ENCODE measurements around the gene FAM217B. TPM values are rescaled to one million over a fixed set of nuclear protein-coding genes. Genes with fewer than 3 reads are reported as not detected.

The FAM217B gene
- polyA plus RNA-seq, 1 of the 3 experiments (the other 2 are of a cell fraction): 3.0 TPM

- H3K36me3 ChIP-seq (replicated peaks in 1 of 2; ENCODE audit: control insufficient read depth in 1 of 2, insufficient read depth in 2 of 2, low read length in 1 of 2): peaks cover 0 to 2% of the 10 kb centered on the region in 2 experiments
- H3K9me2 ChIP-seq: no peaks in the 10 kb centered on the region
- peak; percentile 11 for DNase-seq
- H3K9ac ChIP-seq: no peak overlapping the region
- TF ChIP-seq USF1 (IDR thresholded peaks at IDR 0.05; ENCODE audit: borderline replicate concordance, low read depth) (no peak), TAF1 (IDR thresholded peaks at IDR 0.05; ENCODE audit: borderline replicate concordance, low read depth, low read length) (no peak), RCOR1 (IDR thresholded peaks at IDR 0.05; ENCODE audit: low read length) (no peak), IRF3 (IDR thresholded peaks at IDR 0.05; ENCODE audit: low read depth, low read length) (no peak), FOSL2 (IDR thresholded peaks at IDR 0.05; ENCODE audit: borderline replicate concordance, low read depth) (no peak), RXRA (IDR thresholded peaks at IDR 0.05; ENCODE audit: borderline replicate concordance, low read depth) (no peak), SMC3 (IDR thresholded peaks at IDR 0.05; ENCODE audit: low read depth, low read length) (no peak), CHD2 (IDR thresholded peaks at IDR 0.05; ENCODE audit: low read length, partially characterized antibody) (no peak), GABPA (IDR thresholded peaks at IDR 0.05; ENCODE audit: low read depth) (no peak), TEAD4 (IDR thresholded peaks at IDR 0.05; ENCODE audit: borderline replicate concordance, insufficient read depth) (no peak), NFIC (IDR thresholded peaks at IDR 0.05; ENCODE audit: borderline replicate concordance) (no peak), MXI1 (IDR thresholded peaks at IDR 0.05; ENCODE audit: low read depth, low read length) (no peak)
- TF ChIP-seq, protein P1, sequence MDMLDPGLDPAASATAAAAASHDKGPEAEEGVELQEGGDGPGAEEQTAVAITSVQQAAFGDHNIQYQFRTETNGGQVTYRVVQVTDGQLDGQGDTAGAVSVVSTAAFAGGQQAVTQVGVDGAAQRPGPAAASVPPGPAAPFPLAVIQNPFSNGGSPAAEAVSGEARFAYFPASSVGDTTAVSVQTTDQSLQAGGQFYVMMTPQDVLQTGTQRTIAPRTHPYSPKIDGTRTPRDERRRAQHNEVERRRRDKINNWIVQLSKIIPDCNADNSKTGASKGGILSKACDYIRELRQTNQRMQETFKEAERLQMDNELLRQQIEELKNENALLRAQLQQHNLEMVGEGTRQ (IDR thresholded peaks at IDR 0.05; ENCODE audit: borderline replicate concordance, low read depth, low read length): no peak
- TF ChIP-seq, protein P2, sequence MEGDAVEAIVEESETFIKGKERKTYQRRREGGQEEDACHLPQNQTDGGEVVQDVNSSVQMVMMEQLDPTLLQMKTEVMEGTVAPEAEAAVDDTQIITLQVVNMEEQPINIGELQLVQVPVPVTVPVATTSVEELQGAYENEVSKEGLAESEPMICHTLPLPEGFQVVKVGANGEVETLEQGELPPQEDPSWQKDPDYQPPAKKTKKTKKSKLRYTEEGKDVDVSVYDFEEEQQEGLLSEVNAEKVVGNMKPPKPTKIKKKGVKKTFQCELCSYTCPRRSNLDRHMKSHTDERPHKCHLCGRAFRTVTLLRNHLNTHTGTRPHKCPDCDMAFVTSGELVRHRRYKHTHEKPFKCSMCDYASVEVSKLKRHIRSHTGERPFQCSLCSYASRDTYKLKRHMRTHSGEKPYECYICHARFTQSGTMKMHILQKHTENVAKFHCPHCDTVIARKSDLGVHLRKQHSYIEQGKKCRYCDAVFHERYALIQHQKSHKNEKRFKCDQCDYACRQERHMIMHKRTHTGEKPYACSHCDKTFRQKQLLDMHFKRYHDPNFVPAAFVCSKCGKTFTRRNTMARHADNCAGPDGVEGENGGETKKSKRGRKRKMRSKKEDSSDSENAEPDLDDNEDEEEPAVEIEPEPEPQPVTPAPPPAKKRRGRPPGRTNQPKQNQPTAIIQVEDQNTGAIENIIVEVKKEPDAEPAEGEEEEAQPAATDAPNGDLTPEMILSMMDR (IDR thresholded peaks at IDR 0.05): no peak
- TF ChIP-seq, protein P3, sequence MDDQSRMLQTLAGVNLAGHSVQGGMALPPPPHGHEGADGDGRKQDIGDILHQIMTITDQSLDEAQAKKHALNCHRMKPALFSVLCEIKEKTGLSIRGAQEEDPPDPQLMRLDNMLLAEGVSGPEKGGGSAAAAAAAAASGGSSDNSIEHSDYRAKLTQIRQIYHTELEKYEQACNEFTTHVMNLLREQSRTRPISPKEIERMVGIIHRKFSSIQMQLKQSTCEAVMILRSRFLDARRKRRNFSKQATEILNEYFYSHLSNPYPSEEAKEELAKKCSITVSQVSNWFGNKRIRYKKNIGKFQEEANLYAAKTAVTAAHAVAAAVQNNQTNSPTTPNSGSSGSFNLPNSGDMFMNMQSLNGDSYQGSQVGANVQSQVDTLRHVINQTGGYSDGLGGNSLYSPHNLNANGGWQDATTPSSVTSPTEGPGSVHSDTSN (IDR thresholded peaks at IDR 0.05): no peak
- peaks cover 4% of the 10 kb centered on the region; the same call in 1 of the 2 replicates for H3K79me2 ChIP-seq (ENCODE audit: insufficient read depth)
- CTCF ChIA-PET: interaction anchor here (2.4 to 9.8 kb wide), 2 partner anchors 10 to 19 kb away, joined by 13 to 95 read pairs; no protein-coding TSS in a partner anchor
- peaks cover 7% of the 10 kb centered on the region for H3F3A ChIP-seq (replicated peaks; ENCODE audit: insufficient read depth)
- POLR2A ChIA-PET: no interaction called here
- WGBS (ENCODE audit: low lambda C conversion rate): 97% methylated on average over 61 of the region's 72 CpGs
- H3K4me3 ChIP-seq (ENCODE audit: low read depth in 2 of 2, low read length in 1 of 2): peak overlapping the region; percentile 75; a peak in 3 of 4 replicates
- H3K4me2 ChIP-seq: peak overlapping the region; percentile 96; the same call in 1 of the 2 replicates
- H3K27me3 ChIP-seq (ENCODE audit: insufficient read depth): no peaks in the 10 kb centered on the region
- no peaks in the 10 kb centered on the region for H3K9me3 ChIP-seq
- peaks cover 4 to 9% of the 10 kb centered on the region in 2 experiments; a peak in 3 of 4 replicates for H3K4me1 ChIP-seq (ENCODE audit: control insufficient read depth in 1 of 2, insufficient read depth in 2 of 2, low read depth in 1 of 2, low read length in 1 of 2)
- no peaks in the 10 kb centered on the region for H4K20me1 ChIP-seq (ENCODE audit: insufficient read depth)
- H3K27ac ChIP-seq (ENCODE audit: low read depth in 2 of 2, low read length in 1 of 2): no peak overlapping the region
- H2AFZ ChIP-seq (ENCODE audit: low read depth): peak overlapping the region; percentile 84
These were observed 7.4 kb upstream of the FAM217B start for GRCh38 chr20:59932616-59933295.

All from SK-N-SH (cell line).